GM12878 (cell line): ENCODE measurements around the gene NCDN. TPM values are rescaled to one million over a fixed set of nuclear protein-coding genes. Genes with fewer than 3 reads are reported as not detected.

Source experiments
- BCL3 ChIP-seq: IDR thresholded peaks from 2 replicates; pipeline ENCODE4 v1.6.1; 2011; ENCODE audit warnings: borderline replicate concordance, low read depth, mild to moderate bottlenecking, moderate library complexity, low read length; ENCODE audit not compliant: insufficient read depth, poor library complexity, severe bottlenecking
- CTCF ChIP-seq, 3 experiments: IDR thresholded peaks in 2 of 3; conservative IDR thresholded peaks in 1 of 3; 2 replicates each; pipeline ENCODE4 v1.5.1; 2011; ENCODE audit warnings: low read depth in 3 of 3, low read length in 3 of 3, mild to moderate bottlenecking in 3 of 3, control low read depth in 2 of 3, moderate library complexity in 2 of 3, inconsistent platforms in 1 of 3, mixed read lengths in 1 of 3; ENCODE audit not compliant: control insufficient read depth in 2 of 3, insufficient read depth in 1 of 3; ENCODE audit errors: extremely low read depth in 1 of 3
- E4F1 ChIP-seq: fragments of 450-650 bp; IDR thresholded peaks from 2 replicates; pipeline ENCODE4 v1.6.1; 2018; ENCODE audit warnings: borderline replicate concordance, mild to moderate bottlenecking; ENCODE audit not compliant: partially characterized antibody
- FOXK2 ChIP-seq: fragments of 450-650 bp; IDR thresholded peaks from 2 replicates; pipeline ENCODE4 v1.6.1; 2017; ENCODE audit warnings: mild to moderate bottlenecking, moderate library complexity
- polyA plus RNA-seq, 11 experiments: library from polyadenylated mRNA; depleted of rRNA in 4 of 11; unstranded in 6 of 11; stranded (reverse) in 5 of 11; fragments of >200 nt; fragmentation: Nextera tagmentation in 4 of 11; fragmentation: Illumina TruSeq in 1 of 11; extraction: Ambion mirVana in 4 of 11; extraction: Trizol in 1 of 11; gene quantifications; 1 replicate in 1 of 11; 2 replicates in 10 of 11; pipeline versions ENCODE4 v1.2.1 to v1.2.3, GENCODE V29; 2011 to 2016; ENCODE audit warnings: inconsistent platforms in 2 of 11, missing spikeins in 2 of 11, low read depth in 1 of 11
- total RNA-seq, 4 experiments: library from RNA; depleted of rRNA in 3 of 4; stranded (reverse); fragments of >200 nt in 3 of 4; fragmentation: Illumina TruSeq in 1 of 4; extraction: Trizol in 1 of 4; gene quantifications; 2 replicates each; pipeline versions ENCODE4 v1.2.1 to v1.2.3, GENCODE V29; 2013 to 2021
- TF ChIP-seq, protein P1 (sequence below): fragments of 450-650 bp; IDR thresholded peaks from 2 replicates; pipeline ENCODE4 v1.6.1; 2016; ENCODE audit warnings: mild to moderate bottlenecking

The NCDN gene
- total and polyA plus RNA-seq, 10 of the 15 experiments (the other 5 are each of a cell fraction or from before 2014, with no cell fraction given), result 1.8 to 25.5 (median 10.9) TPM

- TF ChIP-seq CTCF (IDR thresholded peaks at IDR 0.05 in 2 of 3, conservative IDR thresholded peaks at IDR 0.05 in 1 of 3; ENCODE audit: control insufficient read depth in 2 of 3, extremely low read depth in 1 of 3, insufficient read depth in 1 of 3, low read depth in 3 of 3, low read length in 3 of 3), result no peak
- TF ChIP-seq BCL3, result peak; percentile 32
- TF ChIP-seq, protein P1, sequence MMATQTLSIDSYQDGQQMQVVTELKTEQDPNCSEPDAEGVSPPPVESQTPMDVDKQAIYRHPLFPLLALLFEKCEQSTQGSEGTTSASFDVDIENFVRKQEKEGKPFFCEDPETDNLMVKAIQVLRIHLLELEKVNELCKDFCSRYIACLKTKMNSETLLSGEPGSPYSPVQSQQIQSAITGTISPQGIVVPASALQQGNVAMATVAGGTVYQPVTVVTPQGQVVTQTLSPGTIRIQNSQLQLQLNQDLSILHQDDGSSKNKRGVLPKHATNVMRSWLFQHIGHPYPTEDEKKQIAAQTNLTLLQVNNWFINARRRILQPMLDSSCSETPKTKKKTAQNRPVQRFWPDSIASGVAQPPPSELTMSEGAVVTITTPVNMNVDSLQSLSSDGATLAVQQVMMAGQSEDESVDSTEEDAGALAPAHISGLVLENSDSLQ, result no peak
- TF ChIP-seq E4F1, result peak; percentile 44
- no peak for TF ChIP-seq FOXK2
Observed at GRCh38 chr1:35577071-35577998, 19.7 kb downstream of the NCDN start (continued).
